ENCODE measurements around the gene ALG14. TPM values are rescaled to one million over a fixed set of nuclear protein-coding genes. Genes with fewer than 3 reads are reported as not detected.

ALG14 gene
- total RNA-seq, 1 experiment from 2014 or later: 5.7 TPM

GRCh38 chr1:95084317-95085176 lies 11.8 kb upstream of the ALG14 start (continued):
- TF ChIP-seq MAX (IDR thresholded peaks at IDR 0.05) (no peak), ZBTB33 (IDR thresholded peaks at IDR 0.05; ENCODE audit: extremely low read depth, insufficient replicate concordance, low read length) (no peak), ZNF274 (IDR thresholded peaks at IDR 0.05; ENCODE audit: low read depth, low read length) (no peak), CEBPB (IDR thresholded peaks at IDR 0.05; ENCODE audit: low read depth) (no peak), JUND (IDR thresholded peaks at IDR 0.05) (no peak), ELF1 (IDR thresholded peaks at IDR 0.05; ENCODE audit: borderline replicate concordance, low read depth) (no peak), SP1 (IDR thresholded peaks at IDR 0.05; ENCODE audit: low read depth) (no peak), ZFX (IDR thresholded peaks at IDR 0.05) (no peak)

- Histone ChIP-seq H4K20me1 (ENCODE audit: insufficient read depth) (no peaks in the 10 kb centered on the region), H2AFZ (ENCODE audit: low read depth, low read length, poor library complexity, severe bottlenecking) (no peak overlapping the region), H3K4me1 (ENCODE audit: control insufficient read depth in 1 of 2, insufficient read depth in 2 of 2, low read length in 2 of 2) (0 out of 4 replicates have a peak, but pooled peaks cover 0 to 5% of the 10 kb centered on the region in 2 experiments), H3K9ac (ENCODE audit: low read length) (no peak overlapping the region), H3K79me2 (ENCODE audit: insufficient read depth, low read length) (no peaks in the 10 kb centered on the region), H3K36me3 (ENCODE audit: control insufficient read depth in 1 of 2, insufficient read depth in 2 of 2, low read length in 2 of 2) (no peaks in the 10 kb centered on the region), H3K27me3 (ENCODE audit: insufficient read depth, low read length) (no peaks in the 10 kb centered on the region), H3K9me3 (ENCODE audit: control insufficient read depth in 1 of 2, insufficient read depth in 1 of 2, low read depth in 1 of 2, low read length in 2 of 2) (no peaks in the 10 kb centered on the region), H3K9me2 (ENCODE audit: insufficient read depth) (no peaks in the 10 kb centered on the region), H3K4me2 (ENCODE audit: low read length) (no peak overlapping the region), H3K27ac (ENCODE audit: low read depth, low read length) (no peak overlapping the region), H3K4me3 (replicated peaks in 1 of 2; ENCODE audit: low read depth in 1 of 2, low read length in 2 of 2) (no peak overlapping the region)
- intact Hi-C loops (cut with micrococcal nuclease): no loop called here
- ChIA-PET CTCF (no interaction called here), RAD21 (ENCODE audit: low non-redundant PET in 1 of 2, low total read pairs in 2 of 2, uncharacterized antibody in 2 of 2, unreplicated experiment in 2 of 2) (no interaction called here), POLR2A (no interaction called here)
- DNase-seq (ENCODE audit: low read depth, low spot score): no peak
- no TSS peak for BruUV-seq (replicated peaks)
- no peak for ATAC-seq
- TF ChIP-seq RAD21 (IDR thresholded peaks at IDR 0.05; ENCODE audit: low read depth) (no peak), POLR2A (IDR thresholded peaks at IDR 0.05; ENCODE audit: borderline replicate concordance, extremely low read depth, insufficient read depth, insufficient read length) (no peak), ZNF274 (IDR thresholded peaks at IDR 0.05; ENCODE audit: low read depth, low read length) (no peak), ZBTB33 (IDR thresholded peaks at IDR 0.05; ENCODE audit: extremely low read depth, insufficient replicate concordance, low read length) (no peak), EGR1 (IDR thresholded peaks at IDR 0.05; ENCODE audit: low read depth) (no peak), CEBPB (IDR thresholded peaks at IDR 0.05; ENCODE audit: low read depth) (no peak), CTCF (IDR thresholded peaks at IDR 0.05 in 2 of 3, conservative IDR thresholded peaks at IDR 0.05 in 1 of 3; ENCODE audit: borderline replicate concordance in 1 of 3, insufficient read depth in 1 of 3, low read depth in 2 of 3, low read length in 2 of 3) (no peak), MAX (IDR thresholded peaks at IDR 0.05) (no peak), TCF7L2 (IDR thresholded peaks at IDR 0.05; ENCODE audit: borderline replicate concordance, extremely low read depth, insufficient read depth, insufficient read length) (no peak), SIN3A (IDR thresholded peaks at IDR 0.05; ENCODE audit: low read depth) (no peak), EZH2 (IDR thresholded peaks at IDR 0.05) (no peak), POLR2AphosphoS5 (IDR thresholded peaks at IDR 0.05; ENCODE audit: low read depth, low read length) (no peak), SP1 (IDR thresholded peaks at IDR 0.05; ENCODE audit: low read depth) (no peak), FOSL1 (IDR thresholded peaks at IDR 0.05; ENCODE audit: low read depth) (no peak), ATF3 (IDR thresholded peaks at IDR 0.05) (no peak), JUND (IDR thresholded peaks at IDR 0.05) (no peak)
These were observed 8.1 kb upstream of the ALG14 start for GRCh38 chr1:95080879-95081278.

Measured in HCT116 (cell line).